Superior temporal gyrus (tissue), 1 donor: ENCODE data around the gene PHACTR1.
"Not testable (repeated sequence)": the region's sequence is repeated elsewhere in the genome, so short reads cannot be mapped to it uniquely, and the experiment has no call there.

Experiments used
- DNase-seq: peaks from one replicate; pipeline ENCODE4 v3.0.0-alpha.2; 2016; ENCODE audit errors: extremely low spot score

Gene PHACTR1

GRCh38 chr6:13152764-13153163 is 436.2 kb downstream of the PHACTR1 start:
- DNase-seq = no peak

DNA sequence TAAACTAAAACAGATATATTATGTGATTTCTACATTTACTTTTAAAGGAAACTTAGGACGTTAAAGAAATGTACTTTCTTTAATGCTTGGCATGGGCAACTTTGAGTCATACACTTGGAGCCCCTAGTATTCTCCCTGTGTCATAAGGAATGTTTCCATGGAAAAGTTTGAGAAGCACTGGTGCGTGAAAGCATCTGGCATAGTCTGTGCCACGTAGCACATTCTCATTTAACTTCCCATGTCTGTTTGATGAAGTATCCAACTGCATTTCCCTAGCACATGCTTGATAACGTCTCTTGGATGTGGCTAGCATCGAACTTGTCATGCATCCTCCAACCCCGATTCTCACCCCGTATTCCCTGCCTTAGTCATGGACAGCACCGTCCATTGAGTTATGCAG is 439.8 kb downstream of the PHACTR1 start:
- DNase-seq = no peak

GRCh38 chr6:13157293-13157692 is 440.7 kb downstream of the PHACTR1 start:
- DNase-seq = no peak

DNA sequence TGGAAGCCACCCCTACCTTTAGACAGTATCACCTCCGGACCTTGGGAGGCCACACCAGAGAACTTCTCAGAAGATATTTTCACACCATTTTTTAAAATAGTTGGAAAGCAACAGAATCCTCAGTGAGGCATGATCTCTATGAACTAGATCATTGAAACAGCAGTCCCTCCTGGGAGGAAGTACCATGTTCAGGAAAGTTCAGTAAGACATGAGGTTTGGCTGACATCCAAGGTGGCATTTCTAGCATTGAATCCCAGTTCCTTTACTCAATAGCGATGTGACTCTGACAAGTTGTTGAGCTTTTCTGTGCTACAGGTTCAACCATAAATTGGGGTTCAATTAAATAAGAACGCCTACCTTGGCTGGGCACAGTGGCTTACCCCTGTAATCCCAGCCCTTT is 442.7 kb downstream of the PHACTR1 start:
- DNase-seq = no peak

DNA sequence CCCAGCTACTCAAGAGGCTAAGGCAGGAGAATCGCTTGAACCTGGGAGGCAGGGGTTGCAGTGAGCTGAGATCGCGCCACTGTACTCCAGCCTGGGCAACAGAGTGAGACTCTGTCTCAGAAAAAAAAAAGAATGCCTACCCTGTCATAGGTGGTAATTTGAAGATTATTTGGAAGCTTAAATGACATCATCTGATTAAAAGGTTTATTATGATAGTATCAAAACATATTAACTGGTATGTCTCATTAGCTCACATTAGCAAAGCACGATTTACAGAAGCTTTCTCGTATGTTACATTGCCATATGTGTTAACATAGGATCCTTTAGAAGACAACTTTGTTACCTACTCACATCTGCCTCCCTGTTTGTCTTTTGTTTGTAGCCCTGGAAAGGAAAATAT is 443.3 kb downstream of the PHACTR1 start:
- DNase-seq = not testable (repeated sequence)

- no peak for DNase-seq
Observed at GRCh38 chr6:13163161-13163944, 446.8 kb downstream of the PHACTR1 start.

- no peak for DNase-seq
Observed at GRCh38 chr6:13164291-13164690, 447.7 kb downstream of the PHACTR1 start.

- DNase-seq = no peak
Observed at GRCh38 chr6:13165502-13166172, 449.1 kb downstream of the PHACTR1 start.

- DNase-seq = no peak
Observed at GRCh38 chr6:13166269-13166668, 449.7 kb downstream of the PHACTR1 start.

GRCh38 chr6:13166916-13167315 is 450.3 kb downstream of the PHACTR1 start:
- no peak for DNase-seq

- no peak for DNase-seq
Observed at GRCh38 chr6:13172291-13172690, 455.7 kb downstream of the PHACTR1 start.

GRCh38 chr6:13175087-13175486 is 458.5 kb downstream of the PHACTR1 start:
- no peak for DNase-seq

GRCh38 chr6:13175759-13176158 is 459.2 kb downstream of the PHACTR1 start:
- DNase-seq = no peak

GRCh38 chr6:13177664-13178063 is 461.1 kb downstream of the PHACTR1 start:
- no peak for DNase-seq

DNA sequence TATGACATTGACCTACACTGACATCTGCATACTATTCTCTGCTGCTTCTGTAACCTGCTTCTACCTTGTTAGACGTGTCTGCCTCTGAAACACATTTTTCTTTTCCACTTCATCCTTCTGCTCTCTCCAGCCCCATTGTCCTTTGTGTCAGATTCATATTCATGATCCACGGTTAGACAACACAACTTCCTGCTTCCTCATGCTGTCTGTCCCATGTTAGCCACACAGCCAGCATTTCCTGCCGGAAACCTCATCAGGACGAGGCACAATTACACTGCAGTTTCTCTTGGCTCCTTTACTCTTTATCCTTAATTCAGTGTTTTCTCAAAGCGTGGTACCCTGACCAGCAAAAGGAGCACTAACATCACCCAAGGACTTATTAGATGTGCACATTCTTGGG is 461.5 kb downstream of the PHACTR1 start:
- DNase-seq = no peak

DNA sequence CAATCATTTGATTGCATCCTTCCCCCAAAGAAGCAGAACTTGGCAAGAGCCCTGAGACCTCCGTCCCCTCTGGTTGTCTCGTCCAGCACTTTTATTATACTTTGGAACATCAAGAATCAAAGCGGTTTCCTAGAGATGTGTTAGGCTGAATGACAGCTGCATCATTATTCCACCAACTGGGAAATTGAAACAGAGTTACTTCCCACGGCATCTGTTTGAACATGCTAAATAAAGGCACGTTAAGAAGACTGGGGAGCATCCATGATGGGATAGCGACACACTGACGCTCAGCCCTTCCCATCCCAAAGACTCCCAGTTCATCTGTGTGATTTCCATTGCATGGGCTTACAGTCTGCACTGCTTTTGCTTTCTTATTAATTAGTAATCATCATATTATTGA is 464.0 kb downstream of the PHACTR1 start:
- no peak for DNase-seq

DNA sequence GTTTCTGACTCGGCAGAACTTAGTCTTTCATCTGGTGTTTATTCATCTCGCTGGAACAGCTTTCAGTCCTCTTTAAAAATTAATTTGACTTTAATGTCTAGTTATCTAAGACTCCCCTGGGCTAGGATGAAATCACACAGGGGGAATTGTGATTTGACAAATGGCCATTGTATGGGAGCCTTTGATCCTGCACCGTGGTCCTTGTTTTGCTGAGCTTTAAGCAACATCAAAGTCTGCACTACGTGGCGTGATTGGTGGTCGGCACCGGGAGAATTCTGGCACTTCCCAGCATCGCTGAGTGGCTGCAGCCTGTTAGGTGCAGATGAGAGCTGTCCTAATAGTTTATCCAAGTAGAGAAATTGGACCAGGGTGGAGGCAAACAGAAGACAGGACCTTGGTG is 464.8 kb downstream of the PHACTR1 start:
- DNase-seq = no peak

DNA sequence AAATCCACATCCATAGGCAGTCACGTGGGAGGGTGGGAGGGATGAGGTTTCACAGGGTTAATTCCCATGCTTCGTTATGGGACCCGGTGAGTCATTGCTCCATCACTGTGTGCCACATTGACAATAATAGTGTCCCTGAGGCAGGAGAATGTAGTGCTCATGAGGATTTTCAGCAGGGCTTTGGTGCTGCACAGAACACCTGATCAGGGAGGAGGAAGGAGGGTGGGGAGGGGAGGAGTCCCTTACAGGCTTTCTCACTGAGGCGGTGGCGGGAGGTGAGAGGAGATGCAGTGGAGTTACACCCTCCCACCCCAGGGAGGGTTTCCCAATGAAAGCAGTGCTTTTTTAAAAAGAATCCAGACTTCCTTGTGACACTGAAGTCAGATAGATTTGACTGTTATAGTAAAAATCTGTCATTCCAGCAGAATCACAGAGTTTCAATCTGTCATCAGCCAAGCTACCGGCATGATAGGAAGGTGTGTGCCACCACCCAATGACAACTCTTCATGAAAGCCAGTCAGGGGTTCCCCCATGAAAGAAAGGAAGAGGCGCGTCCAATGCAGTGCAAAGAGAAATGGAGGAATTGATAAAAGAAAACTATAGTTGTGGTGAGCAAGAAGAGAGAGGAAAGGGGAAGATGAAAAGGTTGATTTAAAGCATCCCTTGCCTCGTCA is 467.0 kb downstream of the PHACTR1 start:
- DNase-seq = no peak

DNA sequence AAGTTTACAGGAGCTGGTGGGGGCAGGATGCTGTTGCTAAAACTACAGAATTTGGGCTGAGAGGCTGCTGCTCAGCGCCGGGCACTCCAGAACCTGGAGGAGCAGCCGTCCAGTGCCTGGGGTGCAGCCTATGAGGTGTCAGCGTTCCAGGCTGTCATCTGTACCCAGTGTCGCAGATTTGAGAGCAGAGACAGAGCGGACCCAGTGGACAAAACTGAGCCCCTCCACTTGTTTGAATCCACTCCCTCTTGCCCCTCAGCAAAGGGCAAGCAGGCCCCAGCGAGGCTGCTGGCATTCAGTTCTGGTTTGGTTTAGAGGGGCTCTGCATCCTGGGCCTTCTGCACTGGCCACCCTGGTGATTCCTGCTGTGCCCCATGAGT is 467.5 kb downstream of the PHACTR1 start:
- no peak for DNase-seq

DNA sequence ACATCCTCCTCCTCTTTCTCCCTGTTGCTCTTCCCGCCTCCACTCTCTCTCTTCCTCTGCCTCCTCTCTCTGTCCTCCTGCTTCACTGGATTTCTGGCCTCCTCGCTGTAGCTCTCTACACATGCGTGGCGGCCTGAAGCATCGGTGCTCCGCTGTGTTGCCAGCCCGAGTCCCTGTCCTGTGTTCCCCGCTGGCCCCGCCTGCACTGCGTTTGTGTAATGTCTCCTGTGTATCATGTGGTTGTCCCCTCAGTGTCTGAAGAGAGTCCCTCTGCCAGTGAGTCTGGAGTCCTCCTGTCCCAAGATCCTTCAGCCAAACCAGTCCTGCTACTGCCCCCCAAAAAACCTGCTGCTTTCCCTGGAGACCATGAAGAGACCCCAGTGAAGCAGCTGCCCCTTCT is 468.0 kb downstream of the PHACTR1 start:
- no peak for DNase-seq

DNA sequence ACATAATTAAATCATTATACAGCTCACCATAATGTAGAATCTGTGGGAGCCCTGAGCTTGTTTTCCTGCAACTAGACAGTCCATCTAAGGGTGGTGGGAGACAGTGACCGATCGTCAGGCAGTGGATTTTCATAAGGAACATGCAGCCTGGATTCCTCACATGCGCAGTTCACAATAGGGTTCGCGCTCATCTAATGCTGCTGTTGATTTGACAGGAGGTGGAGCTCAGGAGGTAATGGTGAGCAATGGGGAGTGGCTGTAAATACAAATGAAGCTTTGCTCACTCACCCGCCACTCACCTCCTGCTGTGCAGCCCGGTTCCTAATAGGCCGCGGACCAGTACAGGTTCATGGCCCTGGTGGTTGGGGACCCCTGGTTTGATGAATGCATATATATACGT is 470.3 kb downstream of the PHACTR1 start:
- DNase-seq = no peak

DNA sequence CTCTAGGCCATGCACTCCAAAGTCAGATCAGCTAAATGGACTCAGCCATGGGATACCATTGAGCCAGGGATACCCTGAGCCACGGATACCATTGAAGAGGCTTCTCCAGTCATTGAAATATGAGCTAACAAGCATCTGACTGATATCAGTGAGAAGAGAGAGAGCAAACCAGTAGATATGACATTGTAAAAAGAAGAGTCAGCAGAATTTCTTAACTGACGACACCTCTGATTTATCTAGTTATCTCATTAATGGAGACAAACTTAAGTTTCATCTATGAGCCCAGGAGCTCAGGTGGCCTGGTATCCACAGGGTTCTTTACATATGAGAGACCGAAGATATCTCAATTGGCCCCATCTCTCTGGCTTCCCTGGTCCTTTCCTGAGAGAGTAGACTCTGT is 471.1 kb downstream of the PHACTR1 start:
- no peak for DNase-seq

GRCh38 chr6:13188306-13188705 is 471.7 kb downstream of the PHACTR1 start:
- no peak for DNase-seq
